ENCODE measurements around the gene OR2A12. TPM values are rescaled to one million over a fixed set of nuclear protein-coding genes. Genes with fewer than 3 reads are reported as not detected.

The OR2A12 gene
- polyA plus RNA-seq, 1 of the 3 experiments (the other 2 are of a cell fraction), result not detected

- Histone ChIP-seq H2AFZ (ENCODE audit: low read depth) (no peak overlapping the region), H3K9me2 (no peaks in the 10 kb centered on the region), H3K4me2 (no peak overlapping the region), H3K36me3 (replicated peaks in 1 of 2; ENCODE audit: control insufficient read depth in 1 of 2, insufficient read depth in 2 of 2, low read length in 1 of 2) (no peaks in the 10 kb centered on the region), H3K4me1 (ENCODE audit: control insufficient read depth in 1 of 2, insufficient read depth in 2 of 2, low read depth in 1 of 2, low read length in 1 of 2) (no peaks in the 10 kb centered on the region), H3K27me3 (ENCODE audit: insufficient read depth) (no peaks in the 10 kb centered on the region; the same call in 1 of the 2 replicates), H3K4me3 (ENCODE audit: low read depth in 2 of 2, low read length in 1 of 2) (no peak overlapping the region), H3K9me3 (no peaks in the 10 kb centered on the region), H3K27ac (ENCODE audit: low read depth in 2 of 2, low read length in 1 of 2) (no peak overlapping the region), H3K9ac (no peak overlapping the region), H3K79me2 (ENCODE audit: insufficient read depth) (no peaks in the 10 kb centered on the region), H4K20me1 (ENCODE audit: insufficient read depth) (no peaks in the 10 kb centered on the region), H3F3A (replicated peaks; ENCODE audit: insufficient read depth) (no peaks in the 10 kb centered on the region)
- WGBS (ENCODE audit: low lambda C conversion rate), result 0% methylated on average over 3 of the region's 3 CpGs
- CTCF ChIA-PET, result interaction anchor here (1.3 kb wide), 1 partner anchor 72 kb away, joined by 3 read pairs; no protein-coding TSS in a partner anchor
- POLR2A ChIA-PET, result no interaction called here
- no peak for DNase-seq
- TF ChIP-seq TCF12 (IDR thresholded peaks at IDR 0.05) (no peak), RFX5 (IDR thresholded peaks at IDR 0.05; ENCODE audit: low read length) (no peak), YY1 (IDR thresholded peaks at IDR 0.05; ENCODE audit: low read depth) (no peak), JUND (IDR thresholded peaks at IDR 0.05) (no peak), SIN3A (IDR thresholded peaks at IDR 0.05; ENCODE audit: borderline replicate concordance, low read depth, low read length) (no peak)
These were observed 14.5 kb downstream of the OR2A12 start for GRCh38 chr7:144100607-144101006.

GRCh38 chr7:144102041-144102440, 16.0 kb downstream of the OR2A12 start:
- Histone ChIP-seq H3K9me3 (no peaks in the 10 kb centered on the region), H3K36me3 (replicated peaks in 1 of 2; ENCODE audit: control insufficient read depth in 1 of 2, insufficient read depth in 2 of 2, low read length in 1 of 2) (no peaks in the 10 kb centered on the region), H3K4me2 (no peak overlapping the region), H3K9me2 (no peaks in the 10 kb centered on the region), H2AFZ (ENCODE audit: low read depth) (no peak overlapping the region), H3K4me1 (ENCODE audit: control insufficient read depth in 1 of 2, insufficient read depth in 2 of 2, low read depth in 1 of 2, low read length in 1 of 2) (no peaks in the 10 kb centered on the region), H3K27ac (ENCODE audit: low read depth in 2 of 2, low read length in 1 of 2) (no peak overlapping the region), H3K79me2 (ENCODE audit: insufficient read depth) (no peaks in the 10 kb centered on the region), H3K4me3 (ENCODE audit: low read depth in 2 of 2, low read length in 1 of 2) (no peak overlapping the region), H3K9ac (no peak overlapping the region), H3F3A (replicated peaks; ENCODE audit: insufficient read depth) (no peaks in the 10 kb centered on the region), H3K27me3 (ENCODE audit: insufficient read depth) (no peaks in the 10 kb centered on the region; the same call in 1 of the 2 replicates), H4K20me1 (ENCODE audit: insufficient read depth) (no peaks in the 10 kb centered on the region)
- ChIA-PET POLR2A (no interaction called here), CTCF (interaction anchor here (1.5 kb wide), 1 partner anchor 26 kb away, joined by 4 read pairs; no protein-coding TSS in a partner anchor)
- no peak for TF ChIP-seq SIN3A (IDR thresholded peaks at IDR 0.05; ENCODE audit: borderline replicate concordance, low read depth, low read length)
- TF ChIP-seq FOXM1 (IDR thresholded peaks at IDR 0.05; ENCODE audit: low read depth), result no peak
- TF ChIP-seq JUND (IDR thresholded peaks at IDR 0.05), result no peak
- TF ChIP-seq YY1 (IDR thresholded peaks at IDR 0.05; ENCODE audit: low read depth), result no peak
- TF ChIP-seq NFIC (IDR thresholded peaks at IDR 0.05; ENCODE audit: borderline replicate concordance), result no peak
- no peak for TF ChIP-seq MXI1 (IDR thresholded peaks at IDR 0.05; ENCODE audit: low read depth, low read length)
- TF ChIP-seq TEAD4 (IDR thresholded peaks at IDR 0.05; ENCODE audit: borderline replicate concordance, insufficient read depth), result no peak
- no peak for TF ChIP-seq USF2 (IDR thresholded peaks at IDR 0.05; ENCODE audit: borderline replicate concordance, low read depth, low read length)
- TF ChIP-seq SMC3 (IDR thresholded peaks at IDR 0.05; ENCODE audit: low read depth, low read length), result no peak
- TF ChIP-seq EP300 (IDR thresholded peaks at IDR 0.05; ENCODE audit: borderline replicate concordance in 1 of 2, low read depth in 1 of 2, low read length in 1 of 2), result no peak
- TF ChIP-seq RAD21 (IDR thresholded peaks at IDR 0.05; ENCODE audit: low read length), result no peak
- TF ChIP-seq MAX (IDR thresholded peaks at IDR 0.05; ENCODE audit: low read depth), result no peak
- no peak for TF ChIP-seq RFX5 (IDR thresholded peaks at IDR 0.05; ENCODE audit: low read length)
- TF ChIP-seq ELF1 (IDR thresholded peaks at IDR 0.05), result no peak
- TF ChIP-seq NRF1 (IDR thresholded peaks at IDR 0.05; ENCODE audit: low read depth, low read length), result no peak
- TF ChIP-seq MEF2A (IDR thresholded peaks at IDR 0.05; ENCODE audit: borderline replicate concordance, low read depth), result no peak
- DNase-seq, result no peak

Data from SK-N-SH (cell line).